Neuronal stem cell (in vitro differentiated cells): ENCODE results near the gene ANTXR2.

ENCODE experiments used
- DNase-seq: peaks from one replicate; pipeline ENCODE4 v3.0.0-alpha.2; 2013; ENCODE audit warnings: low spot score
- H2AFZ ChIP-seq: one replicate; pipeline ENCODE4 v1.6.1; 2013; ENCODE audit warnings: mild to moderate bottlenecking, low read length, inconsistent platforms
- H2AK5ac ChIP-seq: 2 replicates; pipeline ENCODE4 v1.6.1; 2013; ENCODE audit warnings: low read depth, mild to moderate bottlenecking, inconsistent platforms, low read length, moderate library complexity, mixed read lengths
- H2BK120ac ChIP-seq: 2 replicates; pipeline ENCODE4 v1.6.1; 2013; ENCODE audit warnings: low read depth, mild to moderate bottlenecking, inconsistent platforms, low read length, moderate library complexity, mixed read lengths
- H2BK12ac ChIP-seq: one replicate; pipeline ENCODE4 v1.6.1; 2013; ENCODE audit warnings: low read length, inconsistent platforms
- H2BK15ac ChIP-seq: 2 replicates; pipeline ENCODE4 v1.6.1; 2013; ENCODE audit warnings: mild to moderate bottlenecking, low read length, inconsistent platforms, mixed read lengths
- H2BK5ac ChIP-seq: one replicate; pipeline ENCODE4 v1.6.1; 2013; ENCODE audit warnings: inconsistent platforms, mild to moderate bottlenecking, low read length, moderate library complexity
- H3K14ac ChIP-seq: one replicate; pipeline ENCODE4 v1.6.1; 2013; ENCODE audit warnings: low read length, inconsistent platforms
- H3K18ac ChIP-seq: 2 replicates; pipeline ENCODE4 v1.6.1; 2013; ENCODE audit warnings: low read length, inconsistent platforms
- H3K23ac ChIP-seq: 2 replicates; pipeline ENCODE4 v1.6.1; 2013; ENCODE audit warnings: low read depth, mild to moderate bottlenecking, mixed read lengths, low read length, inconsistent platforms; ENCODE audit not compliant: poor library complexity
- H3K27ac ChIP-seq: replicated peaks from 3 replicates; pipeline ENCODE4 v1.5.1; 2013; ENCODE audit warnings: low read length, inconsistent platforms
- H3K27me3 ChIP-seq, 3 experiments: 2 replicates each; pipeline ENCODE4 v1.6.1; 2013; ENCODE audit warnings: low read length in 3 of 3, mild to moderate bottlenecking in 2 of 3, inconsistent platforms in 1 of 3, low read depth in 1 of 3, mixed read lengths in 1 of 3, moderate library complexity in 1 of 3; ENCODE audit not compliant: control insufficient read depth in 3 of 3, insufficient read depth in 3 of 3
- H3K36me3 ChIP-seq, 2 donors: replicated peaks in 1 of 2; 2 replicates each; pipeline ENCODE4 v1.6.1; 2013; ENCODE audit warnings: low read length in 2 of 2; ENCODE audit not compliant: control insufficient read depth in 2 of 2, insufficient read depth in 2 of 2
- H3K4ac ChIP-seq: 2 replicates; pipeline ENCODE4 v1.6.1; 2013; ENCODE audit warnings: inconsistent platforms, mild to moderate bottlenecking, low read length, moderate library complexity
- H3K4me1 ChIP-seq, 2 donors: 1 replicate in 1 of 2; 2 replicates in 1 of 2; pipeline ENCODE4 v1.6.1; 2013; ENCODE audit warnings: low read length in 2 of 2, low read depth in 1 of 2; ENCODE audit not compliant: control insufficient read depth in 2 of 2, insufficient read depth in 1 of 2
- H3K4me2 ChIP-seq: one replicate; pipeline ENCODE4 v1.6.1; 2013; ENCODE audit warnings: mild to moderate bottlenecking, low read length, inconsistent platforms; ENCODE audit not compliant: insufficient read depth, poor library complexity, severe bottlenecking
- H3K4me3 ChIP-seq, 2 donors: 2 replicates each; pipeline ENCODE4 v1.5.1; 2013; ENCODE audit warnings: low read length in 2 of 2, mild to moderate bottlenecking in 2 of 2, inconsistent platforms in 1 of 2, moderate library complexity in 1 of 2
- H3K79me1 ChIP-seq: one replicate; pipeline ENCODE4 v1.6.1; 2013; ENCODE audit warnings: low read depth, mild to moderate bottlenecking, inconsistent platforms, low read length, moderate library complexity
- H3K9ac ChIP-seq: one replicate; pipeline ENCODE4 v1.6.1; 2013; ENCODE audit warnings: mild to moderate bottlenecking, low read depth, low read length, inconsistent platforms; ENCODE audit not compliant: poor library complexity
- H3K9me3 ChIP-seq, 2 donors: replicated peaks in 1 of 2; 2 replicates each; pipeline versions ENCODE3 to v1.6.1; 2013; ENCODE audit warnings: low read length in 2 of 2, mild to moderate bottlenecking in 2 of 2, inconsistent platforms in 1 of 2, low read depth in 1 of 2, mixed read lengths in 1 of 2, moderate library complexity in 1 of 2; ENCODE audit not compliant: control insufficient read depth in 2 of 2, insufficient read depth in 1 of 2
- H4K8ac ChIP-seq: one replicate; pipeline ENCODE4 v1.6.1; 2013; ENCODE audit warnings: low read depth, mild to moderate bottlenecking, inconsistent platforms, low read length, moderate library complexity
- H4K91ac ChIP-seq: one replicate; pipeline ENCODE4 v1.6.1; 2013; ENCODE audit warnings: low read length, low read depth, mild to moderate bottlenecking, inconsistent platforms; ENCODE audit not compliant: poor library complexity
- WGBS, 2 donors: extraction: QIAGEN DNeasy Blood & Tissue Kit; methylation state at CpG; one replicate each; pipeline ENCODE4 v1.1.7; 2013; ENCODE audit warnings: missing lambda C conversion rate in 2 of 2, mixed read lengths in 1 of 2; ENCODE audit not compliant: insufficient read length in 2 of 2, insufficient replicate concordance in 1 of 2; ENCODE audit errors: extremely low coverage in 2 of 2; 5-methylcytosine and 5-hydroxymethylcytosine counted together

ANTXR2 gene

DNA sequence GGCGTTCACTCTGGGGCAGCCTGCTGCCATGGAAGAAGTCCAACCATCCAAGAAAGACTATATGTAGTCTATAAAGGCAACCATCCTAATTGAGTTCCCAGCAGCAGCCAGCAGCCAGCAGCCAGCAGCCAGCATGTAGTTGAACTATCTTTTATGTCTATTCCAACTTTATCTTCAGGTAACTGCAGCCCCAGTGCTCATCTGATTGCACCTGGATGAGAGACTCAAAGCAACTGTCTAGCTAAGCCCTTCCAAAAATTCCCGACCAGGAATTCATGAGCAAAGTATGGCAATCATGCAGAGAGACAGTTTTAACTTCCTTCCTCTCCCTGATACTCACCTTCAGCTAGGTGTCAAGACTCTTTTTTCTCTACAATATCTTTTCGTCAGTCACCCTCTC lies 216.8 kb downstream of the ANTXR2 start:
- Histone ChIP-seq H3K4me3 (no peak overlapping the region), H4K8ac (no peak overlapping the region), H3K4ac (no peak overlapping the region), H2AK5ac (no peak overlapping the region), H2BK120ac (no peak overlapping the region), H3K27me3 (no peaks in the 10 kb centered on the region), H3K4me2 (no peak overlapping the region), H3K36me3 (no peaks in the 10 kb centered on the region), H3K4me1 (no peaks in the 10 kb centered on the region), H3K14ac (no peak overlapping the region), H3K9ac (no peak overlapping the region), H2BK5ac (no peak overlapping the region), H2BK15ac (no peak overlapping the region), H3K9me3 (no peaks in the 10 kb centered on the region), H3K79me1 (no peaks in the 10 kb centered on the region), H2BK12ac (no peak overlapping the region), H3K23ac (no peak overlapping the region), H3K18ac (no peak overlapping the region), H2AFZ (no peak overlapping the region), H3K27ac (no peak overlapping the region), H4K91ac (no peak overlapping the region)
- WGBS, 2 donors = no CpG with 5 or more reads among the region's 3 CpGs
- DNase-seq = no peak

DNA sequence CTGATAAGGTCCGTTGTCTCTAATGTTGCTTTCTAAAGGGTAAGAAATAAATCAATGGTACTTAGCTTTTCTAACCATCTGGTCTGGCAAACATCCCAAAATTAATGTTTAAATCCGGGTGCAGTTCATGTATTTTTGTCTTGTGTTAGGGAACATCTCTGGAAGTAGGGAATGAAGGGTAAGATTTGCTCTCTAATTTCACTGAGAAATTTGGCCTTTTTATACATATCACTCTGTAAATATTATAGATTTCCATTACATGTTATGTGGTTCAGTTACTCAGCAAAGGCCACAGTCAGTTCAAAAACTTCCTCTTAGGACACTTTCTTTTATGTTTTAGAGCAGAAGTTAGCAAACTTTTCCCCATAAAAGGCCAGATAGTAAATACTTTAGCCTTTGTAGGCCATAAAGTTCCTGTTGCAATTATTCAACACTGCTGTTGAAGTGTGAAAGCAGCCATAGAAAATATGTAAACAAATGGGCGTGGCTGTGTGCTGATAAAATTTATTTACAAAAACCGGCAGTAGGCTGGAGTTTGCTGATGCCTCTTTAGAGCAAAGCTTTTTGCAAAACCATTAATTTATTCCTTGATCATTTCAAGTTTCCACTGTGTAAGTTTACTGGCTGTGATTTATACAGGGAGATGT lies 218.1 kb downstream of the ANTXR2 start:
- no peak overlapping the region for H3K4ac ChIP-seq
- H3K23ac ChIP-seq = no peak overlapping the region
- H3K4me3 ChIP-seq = no peak overlapping the region
- WGBS, 2 donors = no CpG with 5 or more reads among the region's 4 CpGs
- H2BK15ac ChIP-seq = no peak overlapping the region
- H3K9ac ChIP-seq = no peak overlapping the region
- H3K14ac ChIP-seq = no peak overlapping the region
- H3K4me1 ChIP-seq = no peaks in the 10 kb centered on the region
- H3K36me3 ChIP-seq = no peaks in the 10 kb centered on the region
- H3K4me2 ChIP-seq = no peak overlapping the region
- no peak for DNase-seq
- H2AK5ac ChIP-seq = no peak overlapping the region
- no peak overlapping the region for H2BK5ac ChIP-seq
- no peaks in the 10 kb centered on the region for H3K27me3 ChIP-seq
- no peaks in the 10 kb centered on the region for H3K9me3 ChIP-seq
- H4K91ac ChIP-seq = no peak overlapping the region
- no peak overlapping the region for H3K18ac ChIP-seq
- no peak overlapping the region for H2BK120ac ChIP-seq
- H4K8ac ChIP-seq = no peak overlapping the region
- H3K27ac ChIP-seq = no peak overlapping the region
- H3K79me1 ChIP-seq = no peaks in the 10 kb centered on the region
- H2AFZ ChIP-seq = peak overlapping the region; percentile 44
- H2BK12ac ChIP-seq = no peak overlapping the region

DNA sequence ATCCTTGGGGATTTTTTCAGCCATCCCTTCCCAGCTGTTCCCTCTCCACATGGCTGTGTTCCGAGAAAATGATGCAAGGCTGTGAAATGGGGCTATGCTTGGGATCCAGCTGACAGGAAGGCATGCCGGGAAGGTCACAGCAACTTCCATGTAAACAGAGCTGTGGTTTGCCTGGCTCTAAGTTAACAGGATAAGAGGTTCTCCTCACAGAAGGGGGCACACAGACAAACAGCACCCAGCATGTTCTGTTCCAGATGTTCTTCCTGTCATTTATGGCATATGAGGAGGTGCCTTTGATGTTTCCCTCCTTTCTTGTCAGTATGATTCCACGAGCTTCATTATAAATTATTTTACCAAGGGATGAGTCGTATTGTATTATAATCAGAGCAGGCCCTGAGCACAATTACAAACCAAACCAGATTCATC lies 220.7 kb downstream of the ANTXR2 start:
- WGBS, 2 donors = no CpG with 5 or more reads among the region's 4 CpGs
- no peak overlapping the region for H3K23ac ChIP-seq
- no peak overlapping the region for H2AK5ac ChIP-seq

GRCh38 chr4:79851625-79852304 lies 221.3 kb downstream of the ANTXR2 start:
- H4K8ac ChIP-seq = no peak overlapping the region
- H2BK120ac ChIP-seq = no peak overlapping the region
- no peak for DNase-seq
- H2BK15ac ChIP-seq = no peak overlapping the region
- H3K14ac ChIP-seq = no peak overlapping the region
- no peak overlapping the region for H2BK5ac ChIP-seq
- H3K9me3 ChIP-seq = no peaks in the 10 kb centered on the region
- H3K27me3 ChIP-seq = no peaks in the 10 kb centered on the region
- H3K79me1 ChIP-seq = no peaks in the 10 kb centered on the region
- H2AK5ac ChIP-seq = no peak overlapping the region
- no peak overlapping the region for H3K4me2 ChIP-seq
- H3K23ac ChIP-seq = no peak overlapping the region
- H3K36me3 ChIP-seq = no peaks in the 10 kb centered on the region
- H3K4me3 ChIP-seq = no peak overlapping the region
- H3K27ac ChIP-seq = no peak overlapping the region
- no peak overlapping the region for H2BK12ac ChIP-seq
- WGBS, 2 donors = no CpG with 5 or more reads among the region's 1 CpG
- no peak overlapping the region for H3K18ac ChIP-seq
- H3K9ac ChIP-seq = no peak overlapping the region
- no peak overlapping the region for H3K4ac ChIP-seq
- no peak overlapping the region for H4K91ac ChIP-seq
- H3K4me1 ChIP-seq = no peaks in the 10 kb centered on the region
- H2AFZ ChIP-seq = peak overlapping the region; percentile 9

More for the DNA sequence above, 220.7 kb downstream of the ANTXR2 start:
- Histone ChIP-seq H3K79me1 (no peaks in the 10 kb centered on the region), H2BK5ac (no peak overlapping the region), H3K4me1 (no peaks in the 10 kb centered on the region), H3K4ac (no peak overlapping the region), H3K4me3 (no peak overlapping the region), H2BK15ac (no peak overlapping the region), H3K27ac (no peak overlapping the region), H2BK120ac (no peak overlapping the region), H3K14ac (no peak overlapping the region), H3K18ac (no peak overlapping the region), H3K9me3 (no peaks in the 10 kb centered on the region), H3K4me2 (no peak overlapping the region), H3K36me3 (no peaks in the 10 kb centered on the region), H3K27me3 (no peaks in the 10 kb centered on the region), H4K8ac (no peak overlapping the region), H2BK12ac (no peak overlapping the region), H4K91ac (no peak overlapping the region), H2AFZ (peak overlapping the region; percentile 9), H3K9ac (no peak overlapping the region)
- DNase-seq = no peak
